PC-9 (cell line): ENCODE measurements around the gene UCHL1.

Experiments used
- EZH2 ChIP-seq: fragments of 200-600 bp; sonication (generic); IDR thresholded peaks from 2 replicates; pipeline ENCODE4 v1.8.0; 2017; ENCODE audit warnings: antibody characterized with exemption, low read depth
- TF ChIP-seq, protein P1 (sequence below): fragments of 200-600 bp; sonication (generic); conservative IDR thresholded peaks from 2 replicates; pipeline ENCODE4 v1.6.1; 2017; ENCODE audit warnings: mixed run types, antibody characterized with exemption, mild to moderate bottlenecking, moderate library complexity

DNA sequence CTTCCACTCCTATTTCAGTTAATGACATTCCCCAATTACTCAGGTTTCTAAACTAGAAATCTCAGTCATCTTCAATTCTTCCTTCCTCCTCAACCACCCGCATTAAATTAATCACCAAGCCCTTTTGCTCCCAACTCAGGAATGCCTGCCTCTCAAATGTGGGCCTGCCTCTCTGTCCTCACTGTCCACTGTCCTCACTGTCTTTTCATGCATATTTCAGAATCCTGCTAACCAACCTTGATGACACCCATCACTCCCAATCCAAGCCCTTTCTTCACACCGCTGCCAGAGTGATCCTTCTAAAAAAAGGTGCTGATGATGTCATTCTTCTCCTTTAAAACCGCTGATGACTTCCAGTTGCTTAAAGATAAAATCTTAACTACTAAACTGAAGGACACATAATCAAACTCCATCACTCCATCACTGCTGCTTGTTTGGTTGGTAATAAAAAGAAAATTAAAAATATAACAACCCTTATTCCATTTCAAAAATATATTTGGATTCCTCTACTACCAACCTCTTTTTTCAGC, 37.2 kb upstream of the UCHL1 start:
- TF ChIP-seq, protein P1, sequence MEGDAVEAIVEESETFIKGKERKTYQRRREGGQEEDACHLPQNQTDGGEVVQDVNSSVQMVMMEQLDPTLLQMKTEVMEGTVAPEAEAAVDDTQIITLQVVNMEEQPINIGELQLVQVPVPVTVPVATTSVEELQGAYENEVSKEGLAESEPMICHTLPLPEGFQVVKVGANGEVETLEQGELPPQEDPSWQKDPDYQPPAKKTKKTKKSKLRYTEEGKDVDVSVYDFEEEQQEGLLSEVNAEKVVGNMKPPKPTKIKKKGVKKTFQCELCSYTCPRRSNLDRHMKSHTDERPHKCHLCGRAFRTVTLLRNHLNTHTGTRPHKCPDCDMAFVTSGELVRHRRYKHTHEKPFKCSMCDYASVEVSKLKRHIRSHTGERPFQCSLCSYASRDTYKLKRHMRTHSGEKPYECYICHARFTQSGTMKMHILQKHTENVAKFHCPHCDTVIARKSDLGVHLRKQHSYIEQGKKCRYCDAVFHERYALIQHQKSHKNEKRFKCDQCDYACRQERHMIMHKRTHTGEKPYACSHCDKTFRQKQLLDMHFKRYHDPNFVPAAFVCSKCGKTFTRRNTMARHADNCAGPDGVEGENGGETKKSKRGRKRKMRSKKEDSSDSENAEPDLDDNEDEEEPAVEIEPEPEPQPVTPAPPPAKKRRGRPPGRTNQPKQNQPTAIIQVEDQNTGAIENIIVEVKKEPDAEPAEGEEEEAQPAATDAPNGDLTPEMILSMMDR, result no peak
- no peak for TF ChIP-seq EZH2
